HG02885 (cell line): ENCODE data around the gene CWC27.

Experiments used
- ATAC-seq: cut with Tn5 transposase; IDR thresholded peaks from one replicate; pipeline ENCODE4 v1.9.1; 2021; ENCODE audit warnings: mild to moderate bottlenecking; ENCODE audit not compliant: unreplicated experiment, poor library complexity

CWC27 gene

GRCh38 chr5:64836190-64836755, 67.5 kb downstream of the CWC27 start:
- no peak for ATAC-seq

GRCh38 chr5:64836786-64837185, 68.1 kb downstream of the CWC27 start:
- no peak for ATAC-seq

DNA sequence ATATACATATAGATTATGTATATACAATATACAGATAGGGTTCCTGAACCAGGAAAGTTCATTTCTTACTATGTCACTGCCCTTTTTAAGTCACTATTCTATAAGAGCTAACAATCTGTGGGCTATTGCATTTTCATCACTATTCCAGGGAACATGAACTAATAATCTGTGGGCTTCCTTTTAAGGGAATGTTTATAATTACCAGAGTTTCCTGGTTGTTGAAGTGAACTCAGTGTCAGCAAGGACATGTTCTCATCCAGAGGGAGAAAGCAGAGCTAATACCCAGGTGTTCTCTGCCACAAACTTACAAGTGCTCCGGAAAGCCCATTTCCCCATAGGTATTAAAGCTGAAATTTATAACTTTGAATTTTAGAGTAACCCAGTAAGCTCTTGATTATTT, 69.6 kb downstream of the CWC27 start:
- ATAC-seq: no peak

GRCh38 chr5:64838803-64839202, 70.1 kb downstream of the CWC27 start:
- ATAC-seq: no peak

- ATAC-seq: no peak
Measured at GRCh38 chr5:64839936-64840335, 71.2 kb downstream of the CWC27 start.

GRCh38 chr5:64840958-64841357, 72.2 kb downstream of the CWC27 start:
- ATAC-seq: no peak

- no peak for ATAC-seq
Measured at GRCh38 chr5:64853777-64854176, 85.0 kb downstream of the CWC27 start.

DNA sequence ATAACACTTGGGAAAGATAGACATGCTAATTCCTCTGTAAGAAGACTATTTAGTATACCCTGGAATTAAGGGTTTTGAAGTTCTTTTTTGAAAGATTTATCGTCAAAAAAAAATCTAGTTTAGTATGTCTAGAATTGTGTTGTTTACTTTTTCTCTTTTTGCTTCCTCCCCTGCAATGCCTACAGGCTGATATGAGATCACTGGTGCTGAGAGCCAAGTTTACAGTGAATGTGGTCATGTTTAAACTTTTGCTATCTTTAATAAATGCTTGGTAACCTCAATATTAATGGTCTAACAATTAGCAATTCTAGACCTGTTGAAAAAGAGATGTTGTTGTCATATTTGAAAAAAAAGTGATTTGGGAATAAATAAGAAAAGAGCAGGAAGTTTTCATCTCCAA, 86.1 kb downstream of the CWC27 start:
- ATAC-seq: no peak

GRCh38 chr5:64859881-64860280, 91.2 kb downstream of the CWC27 start:
- no peak for ATAC-seq

DNA sequence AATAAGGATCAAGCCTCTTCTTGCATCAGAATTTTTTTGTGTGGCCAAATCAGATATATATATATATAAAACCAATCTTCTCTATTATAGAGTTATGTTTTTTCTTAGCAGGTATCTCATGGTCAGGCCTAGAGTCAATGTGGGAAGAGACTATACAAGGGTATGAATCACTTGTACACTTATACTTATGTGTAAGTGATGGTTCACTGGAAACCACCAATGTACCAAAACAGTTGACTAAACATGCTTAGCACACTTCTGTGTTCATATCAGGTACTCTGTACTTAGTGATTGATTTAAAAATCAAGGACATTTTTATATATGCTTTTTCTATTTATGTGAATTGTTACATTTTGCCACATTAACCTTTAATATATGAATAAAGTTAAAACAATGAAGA, 92.6 kb downstream of the CWC27 start:
- no peak for ATAC-seq

- no peak for ATAC-seq
Measured at GRCh38 chr5:64864171-64864570, 95.4 kb downstream of the CWC27 start.

DNA sequence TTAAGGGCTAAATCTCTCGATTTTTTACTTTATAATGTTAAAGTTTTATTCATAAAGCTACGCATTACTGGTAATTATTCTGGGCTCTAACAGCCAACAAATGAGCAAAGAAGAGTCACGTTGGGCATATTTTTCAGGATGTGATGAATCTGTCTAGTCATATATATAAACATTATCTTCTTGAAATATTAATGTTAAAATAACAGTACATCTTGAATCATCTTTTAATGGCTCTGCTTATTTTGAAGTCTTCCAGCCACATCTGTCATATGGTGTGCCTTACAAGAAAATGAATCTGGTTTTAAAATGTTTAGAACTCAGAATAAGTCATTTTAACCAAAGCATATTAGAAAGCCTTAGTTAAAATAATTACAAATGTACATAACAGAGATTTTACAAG, 96.9 kb downstream of the CWC27 start:
- ATAC-seq: no peak

DNA sequence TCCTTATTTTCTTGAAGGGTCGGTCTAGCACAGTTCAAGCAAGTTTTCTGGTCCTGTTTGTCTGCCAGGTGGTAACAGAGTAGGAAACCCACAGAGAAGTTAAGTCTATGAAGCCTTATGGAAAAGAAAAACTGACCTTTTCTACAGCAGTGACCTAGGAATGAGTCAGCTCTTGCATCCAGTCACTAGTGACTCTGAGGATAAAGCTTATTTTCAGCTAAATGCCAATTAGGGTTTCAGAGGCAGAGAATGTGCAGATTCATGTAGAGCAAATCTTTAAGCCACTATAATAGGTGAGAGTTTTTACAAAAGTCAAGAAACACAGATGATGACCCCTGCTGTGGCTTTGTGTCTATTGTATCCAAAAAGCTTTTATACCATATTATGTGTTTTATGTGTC, 100.7 kb downstream of the CWC27 start:
- no peak for ATAC-seq

GRCh38 chr5:64872044-64872443, 103.3 kb downstream of the CWC27 start:
- ATAC-seq: no peak

DNA sequence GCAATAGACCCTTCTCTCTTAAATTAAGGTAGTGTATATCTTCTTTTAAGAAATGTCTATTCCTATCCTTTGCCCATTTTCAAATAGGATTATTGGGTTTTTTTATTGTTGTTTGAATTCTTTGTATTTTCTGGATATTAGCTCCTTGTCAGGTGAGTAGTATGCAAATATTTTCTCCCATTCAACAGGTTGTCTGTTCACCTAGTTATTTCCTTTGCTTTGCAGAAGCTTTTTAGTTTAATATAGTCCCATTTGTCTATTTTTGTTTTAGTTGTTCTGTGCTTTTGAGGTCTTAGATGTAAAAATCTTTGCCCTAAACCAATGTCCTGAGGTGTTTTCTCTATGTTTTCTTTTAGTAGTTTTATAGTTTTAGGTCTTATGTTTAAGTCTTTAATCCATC, 104.7 kb downstream of the CWC27 start:
- ATAC-seq: no peak

GRCh38 chr5:64874753-64875152, 106.0 kb downstream of the CWC27 start:
- no peak for ATAC-seq

- no peak for ATAC-seq
Measured at GRCh38 chr5:64876203-64876602, 107.5 kb downstream of the CWC27 start.

DNA sequence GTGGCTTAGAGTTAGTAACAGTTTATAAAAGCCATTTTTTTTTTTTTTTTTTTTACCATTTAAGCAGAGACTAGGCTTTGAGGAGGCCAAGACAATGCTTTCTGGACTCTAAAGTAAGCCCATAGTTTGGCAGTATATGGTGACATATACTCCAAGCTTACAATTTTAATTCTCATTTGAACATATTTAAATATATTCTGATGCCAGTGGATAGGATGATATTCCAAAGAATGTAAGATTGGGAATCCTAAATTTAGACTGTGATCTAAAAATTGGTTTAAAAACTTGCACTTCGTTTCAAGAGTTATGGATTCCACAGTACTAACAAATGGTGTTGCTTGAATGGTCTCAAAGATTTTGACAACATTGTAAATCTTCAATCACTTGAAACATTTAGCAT, 112.1 kb downstream of the CWC27 start:
- no peak for ATAC-seq

DNA sequence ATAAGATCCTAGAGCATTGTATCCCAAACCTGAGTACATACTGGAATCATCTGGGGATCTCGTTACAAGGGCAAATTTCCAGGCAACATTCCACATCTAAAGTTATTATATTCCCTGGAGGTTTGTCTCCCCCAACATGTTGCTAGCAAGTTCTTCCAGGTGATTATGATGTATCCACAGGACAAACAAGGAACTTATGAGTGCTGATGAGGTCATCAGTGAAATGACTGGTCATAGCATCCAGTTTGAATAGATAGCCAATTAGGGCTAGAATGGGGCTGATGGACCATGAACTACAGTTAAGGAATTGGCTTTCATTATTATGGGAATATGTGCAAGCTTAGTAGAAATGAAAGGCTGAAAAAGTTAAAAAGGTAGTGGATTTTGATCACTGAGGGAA, 115.2 kb downstream of the CWC27 start:
- ATAC-seq: no peak

- no peak for ATAC-seq
Measured at GRCh38 chr5:64884541-64884940, 115.8 kb downstream of the CWC27 start.

DNA sequence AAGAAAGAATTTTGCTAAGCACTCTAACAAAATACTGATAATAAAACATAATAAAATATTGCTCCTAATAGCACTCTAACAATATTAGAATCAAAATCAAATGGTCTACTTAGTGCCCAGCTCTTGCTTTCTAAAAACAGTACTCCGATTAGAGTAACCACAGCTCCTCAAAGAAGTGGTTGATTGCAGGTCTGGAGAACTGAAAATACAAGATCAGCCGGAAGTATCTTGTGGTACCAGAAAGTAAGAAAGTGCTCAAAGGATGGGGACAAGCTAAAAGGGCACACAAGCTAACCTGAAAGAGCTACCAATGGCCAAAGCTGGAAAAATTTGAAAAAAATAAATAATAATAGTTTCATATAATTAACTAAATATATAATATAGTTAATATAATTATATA, 119.2 kb downstream of the CWC27 start:
- no peak for ATAC-seq

GRCh38 chr5:64895748-64896147, 127.0 kb downstream of the CWC27 start:
- no peak for ATAC-seq

DNA sequence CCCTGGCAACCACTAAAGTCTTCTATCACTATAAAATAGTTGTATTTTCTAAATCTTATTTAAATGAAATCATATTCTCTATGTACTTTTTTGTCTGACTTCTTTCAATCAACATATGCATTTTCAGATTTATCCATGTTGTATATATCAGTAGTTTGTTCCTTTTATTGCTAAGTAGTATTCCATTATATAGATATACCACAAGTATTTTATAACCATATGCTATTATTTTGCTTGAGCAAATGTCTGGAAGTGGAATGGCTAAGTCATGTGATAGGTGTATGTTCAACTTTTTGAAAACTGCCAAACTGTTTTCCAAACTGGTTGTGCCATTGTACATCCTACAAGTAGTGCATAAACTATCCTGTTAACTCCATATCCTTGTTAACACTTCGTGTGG, 131.1 kb downstream of the CWC27 start:
- ATAC-seq: no peak
